HG02642 (cell line): Measurements from ENCODE around the gene EXOC4.

Source experiments
- ATAC-seq: cut with Tn5 transposase; IDR thresholded peaks from one replicate; pipeline ENCODE4 v1.9.1; 2021; ENCODE audit warnings: mild to moderate bottlenecking; ENCODE audit not compliant: unreplicated experiment, poor library complexity

Gene EXOC4

DNA sequence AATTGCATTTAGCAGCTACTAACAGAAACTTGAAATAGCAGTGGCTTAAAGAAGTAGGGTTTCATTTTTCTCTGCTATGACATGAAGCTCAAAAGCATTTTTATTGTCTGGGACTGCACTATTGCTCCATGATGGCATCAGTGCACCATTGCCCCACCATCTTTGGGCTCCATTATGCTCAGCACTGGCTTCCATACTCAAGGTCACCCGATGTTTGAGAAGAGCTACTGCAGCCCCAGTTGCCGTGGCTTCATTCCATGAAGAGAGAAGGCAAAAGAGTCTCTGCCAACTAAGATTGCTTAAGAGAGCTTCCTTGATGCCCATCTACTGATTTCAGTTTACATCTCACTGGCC lies 682.1 kb downstream of the EXOC4 start:
- ATAC-seq, result no peak

GRCh38 chr7:133936074-133936473 lies 683.2 kb downstream of the EXOC4 start:
- no peak for ATAC-seq

DNA sequence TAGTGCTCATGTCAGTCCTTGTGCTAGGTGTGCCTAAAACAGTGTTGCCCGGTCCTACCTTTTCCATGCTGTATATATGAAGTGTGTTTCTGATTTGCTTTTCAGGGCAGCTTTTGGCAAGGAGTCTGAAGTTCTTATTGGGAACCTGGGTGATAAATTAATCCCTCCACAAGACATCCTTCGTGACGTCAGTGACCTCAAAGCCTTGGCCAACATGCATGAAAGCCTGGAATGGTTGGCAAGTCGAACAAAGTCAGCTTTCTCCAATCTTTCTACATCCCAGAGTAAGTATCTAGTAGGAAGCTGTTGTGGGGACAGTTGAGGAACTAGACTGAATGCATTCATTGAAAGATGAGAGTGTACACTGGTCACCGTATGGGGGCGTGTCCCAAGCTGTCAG lies 684.9 kb downstream of the EXOC4 start:
- no peak for ATAC-seq

DNA sequence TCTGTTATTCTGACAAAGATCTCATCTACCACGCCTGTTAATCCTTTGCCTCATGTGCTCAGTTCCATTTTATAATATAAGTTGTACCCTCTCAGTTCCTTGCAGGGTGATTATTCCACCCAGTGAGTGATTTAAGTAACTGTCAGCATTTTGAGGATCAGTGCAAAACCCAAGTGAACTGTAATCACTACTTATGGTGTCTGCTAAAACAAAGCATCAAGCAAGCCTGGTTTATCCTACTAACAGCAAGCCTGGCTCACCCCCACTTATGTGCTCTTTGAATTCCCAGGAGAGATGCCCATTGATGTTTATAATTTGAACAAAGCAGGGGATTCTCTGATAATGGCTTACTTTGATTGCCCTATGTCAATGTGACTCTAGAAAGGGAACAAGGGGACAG lies 687.5 kb downstream of the EXOC4 start:
- ATAC-seq, result no peak

GRCh38 chr7:133941496-133941895 lies 688.6 kb downstream of the EXOC4 start:
- no peak for ATAC-seq

GRCh38 chr7:133945497-133945896 lies 692.6 kb downstream of the EXOC4 start:
- ATAC-seq, result no peak

- ATAC-seq, result no peak
Observed at GRCh38 chr7:133947458-133948254, 694.8 kb downstream of the EXOC4 start.

GRCh38 chr7:133948588-133948987 lies 695.7 kb downstream of the EXOC4 start:
- no peak for ATAC-seq

- ATAC-seq, result no peak
Observed at GRCh38 chr7:133950855-133951254, 698.0 kb downstream of the EXOC4 start.

GRCh38 chr7:133955208-133955607 lies 702.3 kb downstream of the EXOC4 start:
- ATAC-seq, result no peak

DNA sequence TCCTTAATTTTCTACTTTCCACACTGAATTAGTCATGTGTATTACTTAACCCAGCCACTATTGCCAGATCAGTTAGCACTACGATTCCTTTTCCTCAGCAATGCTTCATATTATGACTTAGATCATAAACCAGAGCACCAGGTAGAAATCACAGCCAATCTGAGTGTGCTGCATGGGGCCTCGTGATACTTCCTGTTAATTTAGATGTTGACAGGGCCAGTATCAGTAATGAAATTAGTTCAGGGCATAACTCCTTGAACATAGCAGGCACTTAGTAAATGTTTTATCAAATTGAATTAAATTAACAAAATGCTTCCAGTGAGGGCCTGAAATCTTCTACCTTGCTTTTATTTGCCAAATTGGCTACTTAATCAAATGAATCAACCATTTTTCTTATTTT lies 705.0 kb downstream of the EXOC4 start:
- no peak for ATAC-seq

- ATAC-seq, result no peak
Observed at GRCh38 chr7:133958822-133959221, 705.9 kb downstream of the EXOC4 start.

DNA sequence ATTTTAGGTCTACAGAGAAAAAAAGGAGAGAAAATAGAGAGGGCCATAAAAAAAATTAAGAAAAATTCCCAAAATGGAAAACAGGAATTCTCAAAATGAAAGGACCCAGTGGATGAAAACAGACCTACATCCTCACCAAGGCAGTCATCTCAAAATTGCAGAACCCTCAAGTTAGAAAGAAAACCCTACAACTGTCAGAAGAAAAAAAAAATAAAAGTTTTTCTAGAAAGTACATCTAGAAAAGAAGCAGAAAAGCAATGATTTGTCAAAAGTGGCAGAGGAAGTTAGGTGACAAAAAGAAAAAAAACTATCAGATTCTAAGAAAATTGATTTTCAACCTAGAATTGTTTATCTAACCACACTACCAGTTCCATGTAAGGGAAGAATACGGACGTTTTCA lies 706.6 kb downstream of the EXOC4 start:
- ATAC-seq, result no peak

DNA sequence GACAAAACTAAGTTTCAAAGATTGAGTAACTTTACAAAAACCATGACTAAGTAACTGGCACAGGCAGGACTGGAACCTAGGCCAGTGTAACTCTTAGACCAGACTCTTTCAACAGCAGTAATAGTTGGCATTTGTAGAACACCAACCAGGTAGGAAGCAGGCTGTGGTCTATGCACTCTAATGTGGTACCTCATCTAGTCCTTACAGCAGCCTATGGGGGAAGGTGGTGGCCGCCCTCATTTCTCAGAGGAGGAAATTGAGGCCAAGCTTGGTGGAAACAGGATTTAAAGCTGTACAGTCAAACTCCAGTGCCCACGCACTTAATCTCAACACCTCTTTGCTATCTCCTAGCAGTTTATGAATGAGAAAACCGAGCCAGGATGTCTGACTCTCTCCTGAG lies 708.8 kb downstream of the EXOC4 start:
- no peak for ATAC-seq

DNA sequence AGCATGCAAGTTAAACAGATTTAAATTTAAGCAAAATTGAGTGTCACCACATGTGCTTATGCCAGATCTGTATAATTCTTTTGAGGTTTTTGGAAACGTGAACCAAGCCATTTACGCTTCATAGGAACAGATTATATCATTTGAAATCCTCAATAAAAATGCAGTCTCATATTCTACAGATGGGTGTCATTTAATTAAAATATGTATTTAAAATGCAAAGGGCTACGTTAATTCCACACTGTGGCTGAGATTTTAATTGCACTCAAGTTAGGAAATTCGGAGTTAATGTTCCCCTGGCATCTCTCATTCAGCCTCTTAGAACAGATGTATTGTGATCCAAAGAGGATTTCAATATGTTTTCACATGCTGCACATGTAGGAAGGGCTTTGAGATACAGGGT lies 709.8 kb downstream of the EXOC4 start:
- no peak for ATAC-seq

DNA sequence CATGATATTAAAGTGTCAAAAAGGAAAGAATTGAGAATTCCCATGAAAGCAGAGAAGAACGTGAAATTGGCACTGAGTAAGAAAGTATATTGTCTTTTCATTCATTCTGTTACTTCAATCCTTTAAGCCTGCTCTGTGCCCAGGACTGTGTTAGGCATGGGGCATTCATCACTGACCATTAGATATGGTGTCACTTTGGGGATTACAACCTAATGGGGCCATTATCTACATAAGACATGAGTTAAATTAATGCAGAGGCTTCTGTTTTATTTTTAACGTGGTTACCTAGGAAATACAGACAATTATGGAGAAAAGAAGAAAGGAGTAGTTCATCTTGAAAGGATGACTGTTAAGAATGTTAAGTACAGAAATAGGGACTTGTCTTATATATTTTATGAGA lies 710.8 kb downstream of the EXOC4 start:
- ATAC-seq, result no peak

DNA sequence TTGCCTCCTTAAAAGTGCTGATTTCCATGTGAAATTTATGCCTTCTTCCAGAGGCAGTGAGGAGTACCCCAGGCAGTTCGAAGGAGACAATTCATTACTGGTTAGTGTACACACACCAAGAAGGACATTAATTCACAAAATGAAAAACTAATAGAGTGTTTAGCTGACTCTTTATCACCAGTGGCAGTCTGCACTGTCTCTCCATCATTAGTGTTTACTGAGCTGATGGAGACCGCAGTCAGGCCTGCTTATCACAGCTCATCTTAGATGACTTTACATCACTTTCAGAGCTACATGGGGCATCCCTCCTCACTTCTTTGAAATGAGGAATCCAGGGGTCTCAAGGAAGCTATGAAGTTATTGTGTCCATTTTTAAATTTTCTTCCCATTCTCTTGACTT lies 718.7 kb downstream of the EXOC4 start:
- ATAC-seq, result no peak

GRCh38 chr7:133973710-133974109 lies 720.8 kb downstream of the EXOC4 start:
- no peak for ATAC-seq

- no peak for ATAC-seq
Observed at GRCh38 chr7:133975130-133975529, 722.3 kb downstream of the EXOC4 start.

- ATAC-seq, result no peak
Observed at GRCh38 chr7:133976140-133976539, 723.3 kb downstream of the EXOC4 start.

GRCh38 chr7:133977409-133978274 lies 724.8 kb downstream of the EXOC4 start:
- ATAC-seq, result no peak
